ENCODE data around the gene CCR6. TPM values are rescaled to one million over a fixed set of nuclear protein-coding genes. Genes with fewer than 3 reads are reported as not detected.

CCR6 gene
- total RNA-seq, 4 donors from 2014 or later = 1.3 TPM; not detected in 3

DNA sequence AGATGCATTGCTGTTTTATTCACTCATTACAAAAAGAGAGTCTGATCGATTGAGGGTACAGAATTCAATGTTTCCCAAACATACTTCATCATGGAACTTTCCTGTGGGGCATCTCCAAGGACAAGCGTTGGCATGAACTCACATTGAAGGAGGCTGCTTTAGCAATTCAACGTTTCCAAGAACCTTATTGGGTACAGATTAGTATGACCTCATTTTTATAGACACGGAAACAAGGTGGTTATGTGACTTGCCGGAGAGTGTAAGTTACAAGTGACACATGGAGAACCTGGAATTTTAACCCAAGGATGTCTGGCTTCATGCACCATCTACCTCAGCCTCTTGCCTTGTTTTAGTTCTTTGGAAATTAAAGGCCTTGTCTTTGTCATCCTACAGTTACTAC lies 26.1 kb downstream of the CCR6 start:
- H3K4me1 ChIP-seq = no peaks in the 10 kb centered on the region
- H3K36me3 ChIP-seq = no peaks in the 10 kb centered on the region
- H3K9me3 ChIP-seq = no peaks in the 10 kb centered on the region
- intact Hi-C loops (cut with DNase I; ENCODE audit: low total_unique reads) (loop anchor here (10.0 kb wide), 1 partner anchor 374 kb away; no protein-coding TSS in a partner anchor), in situ Hi-C loops (cut with MboI; ENCODE audit: low pct_ligation_motif_present in 1 of 4, low pct_unique_long_range_greater_than_20kb in 1 of 4, low sequenced_read_pairs in 3 of 4) (loop anchor here (10.0 to 25.0 kb wide), 4 partner anchors 137 to 387 kb away; no protein-coding TSS in a partner anchor)
- H3K27ac ChIP-seq = no peak overlapping the region
- TF ChIP-seq POLR2AphosphoS5 (IDR thresholded peaks at IDR 0.05) = no peak
- no peak for TF ChIP-seq POLR2A (IDR thresholded peaks at IDR 0.05)
- TF ChIP-seq EP300 (IDR thresholded peaks at IDR 0.05; ENCODE audit: low read depth) = no peak
- TF ChIP-seq, protein P1, sequence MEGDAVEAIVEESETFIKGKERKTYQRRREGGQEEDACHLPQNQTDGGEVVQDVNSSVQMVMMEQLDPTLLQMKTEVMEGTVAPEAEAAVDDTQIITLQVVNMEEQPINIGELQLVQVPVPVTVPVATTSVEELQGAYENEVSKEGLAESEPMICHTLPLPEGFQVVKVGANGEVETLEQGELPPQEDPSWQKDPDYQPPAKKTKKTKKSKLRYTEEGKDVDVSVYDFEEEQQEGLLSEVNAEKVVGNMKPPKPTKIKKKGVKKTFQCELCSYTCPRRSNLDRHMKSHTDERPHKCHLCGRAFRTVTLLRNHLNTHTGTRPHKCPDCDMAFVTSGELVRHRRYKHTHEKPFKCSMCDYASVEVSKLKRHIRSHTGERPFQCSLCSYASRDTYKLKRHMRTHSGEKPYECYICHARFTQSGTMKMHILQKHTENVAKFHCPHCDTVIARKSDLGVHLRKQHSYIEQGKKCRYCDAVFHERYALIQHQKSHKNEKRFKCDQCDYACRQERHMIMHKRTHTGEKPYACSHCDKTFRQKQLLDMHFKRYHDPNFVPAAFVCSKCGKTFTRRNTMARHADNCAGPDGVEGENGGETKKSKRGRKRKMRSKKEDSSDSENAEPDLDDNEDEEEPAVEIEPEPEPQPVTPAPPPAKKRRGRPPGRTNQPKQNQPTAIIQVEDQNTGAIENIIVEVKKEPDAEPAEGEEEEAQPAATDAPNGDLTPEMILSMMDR (IDR thresholded peaks at IDR 0.05) = no peak
- no peak for DNase-seq
- no peaks in the 10 kb centered on the region for H3K27me3 ChIP-seq
- 70 to 80% methylated on average over 1 to 5 of the region's 5 CpGs for WGBS, 2 donors (ENCODE audit: low coverage in 1 of 2)
- H3K4me3 ChIP-seq = no peak overlapping the region

DNA sequence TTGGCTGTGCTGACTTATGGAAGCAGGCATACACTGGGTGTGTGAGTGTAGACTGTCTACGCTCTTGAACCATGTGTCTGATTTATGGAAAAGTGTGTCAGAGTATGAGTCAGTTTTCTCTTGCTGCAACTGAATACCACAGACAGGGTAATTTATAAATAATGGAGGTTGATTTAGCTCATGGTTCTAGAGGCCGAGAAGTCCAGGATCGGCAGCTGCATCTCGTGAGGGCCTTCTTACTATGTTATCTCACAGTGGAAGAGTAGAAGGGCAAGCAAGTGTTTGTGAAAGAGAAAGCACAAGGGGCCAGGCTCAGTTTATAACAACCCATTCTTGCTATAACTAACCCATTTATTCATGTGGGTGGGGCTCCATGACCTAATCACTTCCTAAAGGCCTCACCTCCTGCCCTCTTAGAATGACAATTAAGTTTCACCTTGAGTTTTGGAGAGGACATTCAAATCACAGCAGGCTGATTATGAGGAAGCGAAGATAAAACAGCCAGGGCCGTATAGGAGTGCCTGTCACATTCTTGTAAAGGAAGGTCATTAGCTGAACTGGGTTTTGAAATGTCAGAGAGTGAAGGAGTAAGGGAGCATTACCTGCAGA lies 28.1 kb downstream of the CCR6 start:
- H3K9me3 ChIP-seq = no peaks in the 10 kb centered on the region
- no peak for TF ChIP-seq POLR2A (IDR thresholded peaks at IDR 0.05)
- TF ChIP-seq EP300 (IDR thresholded peaks at IDR 0.05; ENCODE audit: low read depth) = no peak
- TF ChIP-seq, protein P1 (IDR thresholded peaks at IDR 0.05) = no peak
- no peak for TF ChIP-seq POLR2AphosphoS5 (IDR thresholded peaks at IDR 0.05)
- DNase-seq = no peak
- H3K27ac ChIP-seq = no peak overlapping the region
- no peaks in the 10 kb centered on the region for H3K27me3 ChIP-seq
- WGBS, 2 donors (ENCODE audit: low coverage in 1 of 2) = 77 to 80% methylated on average over 4 to 6 of the region's 6 CpGs
- H3K4me1 ChIP-seq = no peaks in the 10 kb centered on the region
- intact Hi-C loops (cut with DNase I; ENCODE audit: low total_unique reads) = no loop called here
- no peaks in the 10 kb centered on the region for H3K36me3 ChIP-seq
- in situ Hi-C loops (cut with MboI; ENCODE audit: low pct_ligation_motif_present in 1 of 4, low pct_unique_long_range_greater_than_20kb in 1 of 4, low sequenced_read_pairs in 3 of 4) = no loop called here
- no peak overlapping the region for H3K4me3 ChIP-seq

DNA sequence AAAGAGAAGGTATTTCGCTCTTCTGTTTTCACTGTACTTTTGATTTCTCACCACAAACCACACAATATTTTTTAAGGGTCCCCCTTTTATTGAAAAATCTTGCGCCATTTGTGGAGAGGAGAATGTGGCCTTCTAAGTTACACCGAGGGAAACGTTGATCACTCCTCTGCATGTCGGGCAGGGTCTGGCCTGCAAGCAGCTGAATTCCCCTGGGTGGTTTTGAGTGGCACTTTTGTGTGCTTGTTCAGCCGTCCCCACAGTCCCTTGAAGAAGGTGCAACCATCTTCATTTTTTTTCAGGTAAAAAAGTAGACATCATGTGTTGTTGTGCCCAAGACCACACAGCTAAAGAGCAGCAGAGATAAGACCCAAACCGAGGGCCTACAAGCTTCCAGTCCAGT lies 28.8 kb downstream of the CCR6 start:
- Histone ChIP-seq H3K9me3 (no peaks in the 10 kb centered on the region), H3K4me3 (no peak overlapping the region), H3K27ac (no peak overlapping the region), H3K27me3 (no peaks in the 10 kb centered on the region), H3K36me3 (no peaks in the 10 kb centered on the region), H3K4me1 (no peaks in the 10 kb centered on the region)
- WGBS, 2 donors (ENCODE audit: low coverage in 1 of 2) = 81 to 82% methylated on average over 6 to 7 of the region's 7 CpGs
- TF ChIP-seq EP300 (IDR thresholded peaks at IDR 0.05; ENCODE audit: low read depth) = no peak
- no peak for TF ChIP-seq POLR2AphosphoS5 (IDR thresholded peaks at IDR 0.05)
- TF ChIP-seq POLR2A (IDR thresholded peaks at IDR 0.05) = no peak
- TF ChIP-seq, protein P1 (IDR thresholded peaks at IDR 0.05) = no peak
- intact Hi-C loops (cut with DNase I; ENCODE audit: low total_unique reads) = no loop called here
- no peak for DNase-seq
- in situ Hi-C loops (cut with MboI; ENCODE audit: low pct_ligation_motif_present in 1 of 4, low pct_unique_long_range_greater_than_20kb in 1 of 4, low sequenced_read_pairs in 3 of 4) = no loop called here

DNA sequence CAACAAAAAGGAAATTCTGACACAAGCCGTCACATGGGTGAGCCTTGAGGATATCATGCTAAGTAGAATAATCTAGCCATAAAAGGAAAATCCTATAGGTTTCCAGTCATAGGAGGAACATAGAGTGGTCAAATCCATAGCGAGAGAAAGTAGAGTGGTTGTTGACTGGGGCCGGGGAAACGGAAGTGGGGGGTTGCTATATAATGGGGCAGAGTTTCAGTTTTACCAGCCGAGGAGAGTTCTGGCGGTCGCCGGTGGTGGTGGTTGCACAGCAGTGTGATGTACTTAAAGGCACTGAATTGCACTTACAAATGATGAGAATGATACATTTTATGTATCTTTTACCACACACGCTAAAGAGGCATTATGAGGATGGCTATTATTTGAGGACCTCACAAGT lies 30.0 kb downstream of the CCR6 start:
- no peaks in the 10 kb centered on the region for H3K27me3 ChIP-seq
- no peaks in the 10 kb centered on the region for H3K4me1 ChIP-seq
- no peaks in the 10 kb centered on the region for H3K36me3 ChIP-seq
- in situ Hi-C loops (cut with MboI; ENCODE audit: low pct_ligation_motif_present in 1 of 4, low pct_unique_long_range_greater_than_20kb in 1 of 4, low sequenced_read_pairs in 3 of 4) (no loop called here), intact Hi-C loops (cut with DNase I; ENCODE audit: low total_unique reads) (no loop called here)
- no peak for DNase-seq
- no peak overlapping the region for H3K4me3 ChIP-seq
- 74 to 75% methylated on average over 7 to 9 of the region's 9 CpGs for WGBS, 2 donors (ENCODE audit: low coverage in 1 of 2)
- no peak overlapping the region for H3K27ac ChIP-seq
- no peaks in the 10 kb centered on the region for H3K9me3 ChIP-seq
- TF ChIP-seq EP300 (IDR thresholded peaks at IDR 0.05; ENCODE audit: low read depth) (no peak), POLR2AphosphoS5 (IDR thresholded peaks at IDR 0.05) (no peak)
- TF ChIP-seq, protein P1 (IDR thresholded peaks at IDR 0.05) = no peak
